CD4-positive, CD25-positive, alpha-beta regulatory T cell (primary cell): ENCODE measurements around the gene ZSWIM2. TPM values are rescaled to one million over a fixed set of nuclear protein-coding genes. Genes with fewer than 3 reads are reported as not detected.
A peak's percentile ranks its signal among the peaks of the same experiment; 100 is the strongest.

Experiments
- ATAC-seq, 2 donors: fragments of 150-1000 bp; cut with Tn5 transposase; one replicate each; pipeline ENCODE4 v1.10.0; 2021; ENCODE audit warnings: low read depth in 2 of 2, moderate number of reproducible peaks in 2 of 2, moderate library complexity in 1 of 2
- DNase-seq, 3 donors: peaks; one replicate each; pipeline versions ENCODE4 v3.0.0 to v3.0.0-alpha.2; 2012 to 2022; ENCODE audit warnings: mixed read lengths in 1 of 3
- H3K27ac ChIP-seq: one replicate; pipeline ENCODE4 v1.7.0; 2013; ENCODE audit warnings: mild to moderate bottlenecking, low read length; ENCODE audit not compliant: insufficient read depth, poor library complexity, severe bottlenecking
- H3K27me3 ChIP-seq: one replicate; pipeline ENCODE4 v1.7.0; 2013; ENCODE audit warnings: low read length; ENCODE audit not compliant: control insufficient read depth, insufficient read depth
- H3K36me3 ChIP-seq: one replicate; pipeline ENCODE4 v1.7.0; 2013; ENCODE audit warnings: mild to moderate bottlenecking, low read length, moderate library complexity; ENCODE audit not compliant: control insufficient read depth, insufficient read depth
- H3K4me1 ChIP-seq: 2 replicates; pipeline ENCODE4 v1.7.0; 2013; ENCODE audit warnings: mild to moderate bottlenecking, low read length; ENCODE audit not compliant: insufficient read depth, control insufficient read depth, poor library complexity, severe bottlenecking
- H3K4me3 ChIP-seq: one replicate; pipeline ENCODE4 v1.7.0; 2013; ENCODE audit warnings: low read depth, mild to moderate bottlenecking, low read length, moderate library complexity
- H3K9me3 ChIP-seq, 2 experiments: 1 replicate in 1 of 2; 2 replicates in 1 of 2; pipeline ENCODE4 v1.7.0; 2013; ENCODE audit warnings: low read length in 2 of 2, mild to moderate bottlenecking in 1 of 2, moderate library complexity in 1 of 2; ENCODE audit not compliant: control insufficient read depth in 2 of 2
- H3K27ac Mint-ChIP-seq, 3 donors: one replicate each; pipeline ENCODE4 v1.8.0; 2020 to 2022; ENCODE audit warnings: mild to moderate bottlenecking in 3 of 3, mixed read lengths in 3 of 3, moderate library complexity in 2 of 3
- H3K27me3 Mint-ChIP-seq: one replicate; pipeline ENCODE4 v1.8.0; 2022; ENCODE audit warnings: mild to moderate bottlenecking, mixed read lengths
- H3K36me3 Mint-ChIP-seq: one replicate; pipeline ENCODE4 v1.8.0; 2020; ENCODE audit warnings: mixed read lengths
- H3K4me1 Mint-ChIP-seq, 4 donors: one replicate each; pipeline ENCODE4 v1.8.0; 2020 to 2022; ENCODE audit warnings: mixed read lengths in 4 of 4, mild to moderate bottlenecking in 1 of 4
- H3K4me3 Mint-ChIP-seq, 4 donors: one replicate each; pipeline ENCODE4 v1.8.0; 2020 to 2022; ENCODE audit warnings: mild to moderate bottlenecking in 4 of 4, mixed read lengths in 4 of 4, moderate library complexity in 3 of 4
- H3K9me3 Mint-ChIP-seq, 7 donors: one replicate each; pipeline ENCODE4 v1.8.0; 2020 to 2022; ENCODE audit warnings: mixed read lengths in 7 of 7, mild to moderate bottlenecking in 3 of 7, moderate library complexity in 2 of 7
- polyA plus RNA-seq, 4 donors: library from polyadenylated mRNA; unstranded; fragments of 300-500 nt; fragmentation: Illumina TruSeq; gene quantifications; one replicate each; pipeline ENCODE4 v1.2.3, GENCODE V29; 2021
- total RNA-seq: library from RNA; stranded (reverse); gene quantifications from one replicate; pipeline ENCODE4 v1.2.3, GENCODE V29; 2022

The ZSWIM2 gene
- total and polyA plus RNA-seq, 5 donors from 2014 or later, result not detected

- H3K27ac ChIP-seq, result no peak overlapping the region
- Mint-ChIP-seq H3K27me3 (no peaks in the 10 kb centered on the region), H3K36me3 (no peaks in the 10 kb centered on the region), H3K9me3 (peaks cover 0 to 12% (median 1%) of the 10 kb centered on the region in 7 donors), H3K4me1 (no peaks in the 10 kb centered on the region), H3K27ac (no peak overlapping the region), H3K4me3 (no peak overlapping the region)
- H3K9me3 ChIP-seq, result no peaks in the 10 kb centered on the region
- no peaks in the 10 kb centered on the region for H3K36me3 ChIP-seq
- no peaks in the 10 kb centered on the region for H3K27me3 ChIP-seq
- H3K4me1 ChIP-seq, result no peaks in the 10 kb centered on the region
- ATAC-seq (no peak), DNase-seq (no peak)
- H3K4me3 ChIP-seq, result no peak overlapping the region
Measured at GRCh38 chr2:186887107-186888090, 38.4 kb upstream of the ZSWIM2 start.

- H3K27me3 Mint-ChIP-seq, result no peaks in the 10 kb centered on the region
Measured at GRCh38 chr2:186884587-186884986, 35.6 kb upstream of the ZSWIM2 start.

GRCh38 chr2:186883666-186884065 lies 34.7 kb upstream of the ZSWIM2 start:
- DNase-seq, result no peak
- Mint-ChIP-seq H3K4me1 (no peaks in the 10 kb centered on the region), H3K27me3 (no peaks in the 10 kb centered on the region)

More at GRCh38 chr2:186884587-186884986, 35.6 kb upstream of the ZSWIM2 start:
- Mint-ChIP-seq H3K36me3 (no peaks in the 10 kb centered on the region), H3K4me3 (no peak overlapping the region), H3K27ac (no peak overlapping the region), H3K9me3 (peaks cover 0 to 23% (median 1%) of the 10 kb centered on the region in 7 donors), H3K4me1 (no peaks in the 10 kb centered on the region)
- DNase-seq (no peak), ATAC-seq (no peak)
- Histone ChIP-seq H3K27ac (no peak overlapping the region), H3K4me1 (no peaks in the 10 kb centered on the region), H3K9me3 (no peaks in the 10 kb centered on the region), H3K4me3 (no peak overlapping the region), H3K27me3 (no peaks in the 10 kb centered on the region), H3K36me3 (no peaks in the 10 kb centered on the region)

GRCh38 chr2:186882511-186883071 lies 33.6 kb upstream of the ZSWIM2 start:
- no peaks in the 10 kb centered on the region for H3K27me3 Mint-ChIP-seq

More at GRCh38 chr2:186883666-186884065, 34.7 kb upstream of the ZSWIM2 start:
- Histone ChIP-seq H3K4me1 (no peaks in the 10 kb centered on the region), H3K27ac (no peak overlapping the region), H3K9me3 (no peaks in the 10 kb centered on the region), H3K36me3 (no peaks in the 10 kb centered on the region), H3K27me3 (no peaks in the 10 kb centered on the region), H3K4me3 (no peak overlapping the region)
- no peak overlapping the region for H3K27ac Mint-ChIP-seq
- ATAC-seq, result no peak
- peaks cover 0 to 23% (median 1%) of the 10 kb centered on the region in 7 donors for H3K9me3 Mint-ChIP-seq
- no peak overlapping the region for H3K4me3 Mint-ChIP-seq
- H3K36me3 Mint-ChIP-seq, result no peaks in the 10 kb centered on the region

GRCh38 chr2:186881660-186882059 lies 32.7 kb upstream of the ZSWIM2 start:
- H3K9me3 Mint-ChIP-seq, result peaks cover 0 to 23% (median 2%) of the 10 kb centered on the region in 7 donors
- no peaks in the 10 kb centered on the region for H3K27me3 Mint-ChIP-seq
- H3K27ac Mint-ChIP-seq, result no peak overlapping the region
- H3K36me3 Mint-ChIP-seq, result no peaks in the 10 kb centered on the region
- ATAC-seq (no peak), DNase-seq (no peak)
- H3K27me3 ChIP-seq, result no peaks in the 10 kb centered on the region
- H3K4me1 Mint-ChIP-seq, result no peaks in the 10 kb centered on the region
- no peaks in the 10 kb centered on the region for H3K9me3 ChIP-seq
- H3K4me3 Mint-ChIP-seq, result peak overlapping the region in 1 of 4 donors; percentile 43
- no peak overlapping the region for H3K4me3 ChIP-seq
- H3K36me3 ChIP-seq, result no peaks in the 10 kb centered on the region
- no peaks in the 10 kb centered on the region for H3K4me1 ChIP-seq
- H3K27ac ChIP-seq, result no peak overlapping the region

More at GRCh38 chr2:186882511-186883071, 33.6 kb upstream of the ZSWIM2 start:
- Histone ChIP-seq H3K36me3 (no peaks in the 10 kb centered on the region), H3K4me1 (no peaks in the 10 kb centered on the region), H3K27ac (no peak overlapping the region), H3K4me3 (no peak overlapping the region), H3K27me3 (no peaks in the 10 kb centered on the region), H3K9me3 (no peaks in the 10 kb centered on the region)
- DNase-seq (no peak), ATAC-seq (no peak)
- peaks cover 0 to 23% (median 1%) of the 10 kb centered on the region in 7 donors for H3K9me3 Mint-ChIP-seq
- no peaks in the 10 kb centered on the region for H3K36me3 Mint-ChIP-seq
- H3K4me3 Mint-ChIP-seq, result no peak overlapping the region
- no peaks in the 10 kb centered on the region for H3K4me1 Mint-ChIP-seq
- H3K27ac Mint-ChIP-seq, result no peak overlapping the region

GRCh38 chr2:186879312-186879711 lies 30.3 kb upstream of the ZSWIM2 start:
- no peaks in the 10 kb centered on the region for H3K4me1 Mint-ChIP-seq
- Histone ChIP-seq H3K4me1 (no peaks in the 10 kb centered on the region), H3K27me3 (no peaks in the 10 kb centered on the region), H3K36me3 (no peaks in the 10 kb centered on the region), H3K27ac (no peak overlapping the region), H3K9me3 (no peaks in the 10 kb centered on the region), H3K4me3 (no peak overlapping the region)
- ATAC-seq, result no peak
- DNase-seq, result no peak
- no peaks in the 10 kb centered on the region for H3K36me3 Mint-ChIP-seq
- H3K27me3 Mint-ChIP-seq, result no peaks in the 10 kb centered on the region
- H3K9me3 Mint-ChIP-seq, result peaks cover 0 to 27% (median 3%) of the 10 kb centered on the region in 7 donors
- H3K27ac Mint-ChIP-seq, result no peak overlapping the region
- H3K4me3 Mint-ChIP-seq, result no peak overlapping the region

GRCh38 chr2:186874713-186875112 lies 25.7 kb upstream of the ZSWIM2 start:
- Histone ChIP-seq H3K4me3 (no peak overlapping the region), H3K36me3 (no peaks in the 10 kb centered on the region), H3K4me1 (no peaks in the 10 kb centered on the region), H3K27me3 (no peaks in the 10 kb centered on the region), H3K9me3 (no peaks in the 10 kb centered on the region), H3K27ac (no peak overlapping the region)
- no peaks in the 10 kb centered on the region for H3K36me3 Mint-ChIP-seq
- no peaks in the 10 kb centered on the region for H3K27me3 Mint-ChIP-seq
- H3K4me1 Mint-ChIP-seq, result no peaks in the 10 kb centered on the region
- DNase-seq, result no peak
- no peak for ATAC-seq
- H3K9me3 Mint-ChIP-seq, result peaks cover 0 to 4% (median 3%) of the 10 kb centered on the region in 7 donors
- no peak overlapping the region for H3K4me3 Mint-ChIP-seq
- no peak overlapping the region for H3K27ac Mint-ChIP-seq
